Measurements from ENCODE around the gene PRKCE.

PRKCE gene

GRCh38 chr2:45750484-45750883 is 99.0 kb downstream of the PRKCE start:
- DNase-seq, result no peak

- DNase-seq, result no peak
Observed at GRCh38 chr2:45753381-45753780, 101.9 kb downstream of the PRKCE start.

GRCh38 chr2:45754131-45755010 is 102.9 kb downstream of the PRKCE start:
- no peak for DNase-seq

- DNase-seq, result no peak
Observed at GRCh38 chr2:45755585-45756335, 104.3 kb downstream of the PRKCE start.

GRCh38 chr2:45758018-45758417 is 106.5 kb downstream of the PRKCE start:
- no peak for DNase-seq

GRCh38 chr2:45759310-45759851 is 107.9 kb downstream of the PRKCE start:
- DNase-seq, result peak in 11 of 56 donors; percentile 12 to 52 (median 21)

GRCh38 chr2:45761635-45762034 is 110.2 kb downstream of the PRKCE start:
- no peak for DNase-seq

- DNase-seq, result no peak
Observed at GRCh38 chr2:45763255-45763654, 111.8 kb downstream of the PRKCE start.

GRCh38 chr2:45763797-45764196 is 112.3 kb downstream of the PRKCE start:
- no peak for DNase-seq

- DNase-seq, result no peak
Observed at GRCh38 chr2:45765007-45765727, 113.7 kb downstream of the PRKCE start.

GRCh38 chr2:45765728-45766254 is 114.3 kb downstream of the PRKCE start:
- no peak for DNase-seq

- no peak for DNase-seq
Observed at GRCh38 chr2:45768208-45768607, 116.7 kb downstream of the PRKCE start.

GRCh38 chr2:45769056-45769455 is 117.6 kb downstream of the PRKCE start:
- no peak for DNase-seq

GRCh38 chr2:45769854-45770576 is 118.5 kb downstream of the PRKCE start:
- peak in 1 of 56 donors; percentile 10 for DNase-seq

- no peak for DNase-seq
Observed at GRCh38 chr2:45770811-45771210, 119.3 kb downstream of the PRKCE start.

GRCh38 chr2:45771261-45771660 is 119.8 kb downstream of the PRKCE start:
- DNase-seq, result peak in 9 of 56 donors; percentile 11 to 40 (median 16)

GRCh38 chr2:45772038-45772437 is 120.6 kb downstream of the PRKCE start:
- DNase-seq, result no peak

GRCh38 chr2:45773909-45774308 is 122.4 kb downstream of the PRKCE start:
- no peak for DNase-seq

- no peak for DNase-seq
Observed at GRCh38 chr2:45774688-45775244, 123.3 kb downstream of the PRKCE start.
